Astrocyte (in vitro differentiated cells and primary cell): ENCODE data around the gene DUSP28. TPM values are rescaled to one million over a fixed set of nuclear protein-coding genes. Genes with fewer than 3 reads are reported as not detected.

Experiments
- DNase-seq: peaks from one replicate; pipeline ENCODE4 v3.0.0-alpha.2; 2010; ENCODE audit warnings: low read depth
- FAIRE-seq: peaks from 2 replicates; lab custom pipeline; 2011; peaks lifted over from hg19 to GRCh38; lab: Jason Lieb, UNC
- H2AFZ ChIP-seq: 2 replicates; pipeline ENCODE4 v1.6.0; 2012; ENCODE audit warnings: low read depth, low read length, inconsistent platforms
- H3K27ac ChIP-seq: 2 replicates; pipeline ENCODE4 v1.5.1; 2011; ENCODE audit warnings: low read depth, low read length, inconsistent platforms
- H3K27me3 ChIP-seq: 2 replicates; pipeline ENCODE4 v1.6.0; 2011; ENCODE audit warnings: low read length, inconsistent platforms; ENCODE audit not compliant: insufficient read depth
- H3K36me3 ChIP-seq: 2 replicates; pipeline ENCODE4 v1.5.1; 2011; ENCODE audit warnings: low read length, inconsistent platforms; ENCODE audit not compliant: insufficient read depth
- H3K4me1 ChIP-seq: 2 replicates; pipeline ENCODE4 v1.5.1; 2011; ENCODE audit warnings: low read length, inconsistent platforms; ENCODE audit not compliant: insufficient read depth
- H3K4me2 ChIP-seq: 2 replicates; pipeline ENCODE4 v1.6.0; 2012; ENCODE audit warnings: low read length, inconsistent platforms
- H3K4me3 ChIP-seq: 2 replicates; pipeline ENCODE4 v1.5.1; 2011; ENCODE audit warnings: low read depth, mild to moderate bottlenecking, low read length, inconsistent platforms; ENCODE audit not compliant: insufficient read depth
- H3K79me2 ChIP-seq: 2 replicates; pipeline ENCODE4 v1.6.0; 2012; ENCODE audit warnings: mild to moderate bottlenecking, low read length, inconsistent platforms; ENCODE audit not compliant: insufficient read depth
- H3K9ac ChIP-seq: 2 replicates; pipeline ENCODE4 v1.6.0; 2012; ENCODE audit warnings: mild to moderate bottlenecking, low read length, inconsistent platforms
- H3K9me3 ChIP-seq: 2 replicates; pipeline ENCODE4 v1.5.1; 2012; ENCODE audit warnings: low read depth, mild to moderate bottlenecking, low read length, inconsistent platforms; ENCODE audit not compliant: insufficient read depth
- H4K20me1 ChIP-seq: 2 replicates; pipeline ENCODE4 v1.6.0; 2012; ENCODE audit warnings: low read length, inconsistent platforms; ENCODE audit not compliant: insufficient read depth
- H3K27ac Mint-ChIP-seq: one replicate; pipeline ENCODE4 v1.8.0; 2021; ENCODE audit warnings: mild to moderate bottlenecking, mixed read lengths; ENCODE audit not compliant: unreplicated experiment
- H3K27me3 Mint-ChIP-seq: one replicate; pipeline ENCODE4 v1.8.0; 2021; ENCODE audit warnings: low read depth, mixed read lengths; ENCODE audit not compliant: unreplicated experiment
- H3K36me3 Mint-ChIP-seq: one replicate; pipeline ENCODE4 v1.8.0; 2021; ENCODE audit warnings: low read depth, mixed read lengths; ENCODE audit not compliant: unreplicated experiment
- H3K4me1 Mint-ChIP-seq: one replicate; pipeline ENCODE4 v1.8.0; 2021; ENCODE audit warnings: low read depth, mixed read lengths; ENCODE audit not compliant: unreplicated experiment
- H3K4me3 Mint-ChIP-seq: one replicate; pipeline ENCODE4 v1.8.0; 2021; ENCODE audit warnings: mild to moderate bottlenecking, moderate library complexity, mixed read lengths; ENCODE audit not compliant: unreplicated experiment
- H3K9me3 Mint-ChIP-seq: one replicate; pipeline ENCODE4 v1.8.0; 2021; ENCODE audit warnings: mild to moderate bottlenecking, mixed read lengths; ENCODE audit not compliant: unreplicated experiment
- CTCF ChIP-seq: IDR thresholded peaks from 2 replicates; pipeline ENCODE4 v1.5.1; 2011; ENCODE audit warnings: low read depth, mild to moderate bottlenecking, inconsistent platforms, low read length, moderate library complexity; ENCODE audit not compliant: insufficient read depth
- EZH2 ChIP-seq: IDR thresholded peaks from 2 replicates; pipeline ENCODE4 v1.6.1; 2012; ENCODE audit warnings: mild to moderate bottlenecking, low read length, inconsistent platforms; ENCODE audit not compliant: insufficient read depth
- total RNA-seq: library from RNA; stranded (reverse); gene quantifications from 2 replicates; pipeline ENCODE4 v1.2.1, GENCODE V29; 2021

Gene DUSP28
- total RNA-seq, 1 donor from 2014 or later: 4.1 TPM

- Histone ChIP-seq H4K20me1 (peaks cover 76% of the 10 kb centered on the region), H3K27ac (no peak overlapping the region), H3K4me2 (no peak overlapping the region), H3K9me3 (no peaks in the 10 kb centered on the region), H3K36me3 (peaks cover 4% of the 10 kb centered on the region), H3K4me3 (no peak overlapping the region), H3K9ac (no peak overlapping the region), H2AFZ (no peak overlapping the region), H3K27me3 (no peaks in the 10 kb centered on the region), H3K79me2 (peaks cover 41% of the 10 kb centered on the region), H3K4me1 (peaks cover 11% of the 10 kb centered on the region)
- H3K4me3 Mint-ChIP-seq: no peak overlapping the region
- H3K9me3 Mint-ChIP-seq: no peaks in the 10 kb centered on the region
- peaks cover 5% of the 10 kb centered on the region for H3K36me3 Mint-ChIP-seq
- no peaks in the 10 kb centered on the region for H3K27me3 Mint-ChIP-seq
- DNase-seq: no peak
- no peak for TF ChIP-seq EZH2
- no peak for TF ChIP-seq CTCF
- peaks cover 6% of the 10 kb centered on the region for H3K4me1 Mint-ChIP-seq
- no peak overlapping the region for H3K27ac Mint-ChIP-seq
- FAIRE-seq: no peak
These were observed 33.7 kb downstream of the DUSP28 start for GRCh38 chr2:240593703-240594451.

GRCh38 chr2:240594511-240595380, 34.6 kb downstream of the DUSP28 start:
- H3K27me3 ChIP-seq: no peaks in the 10 kb centered on the region
- H3K9ac ChIP-seq: no peak overlapping the region
- no peaks in the 10 kb centered on the region for H3K9me3 ChIP-seq
- H3K4me2 ChIP-seq: no peak overlapping the region
- H3K36me3 Mint-ChIP-seq: peaks cover 7% of the 10 kb centered on the region
- no peak overlapping the region for H3K27ac Mint-ChIP-seq
- H3K4me3 Mint-ChIP-seq: no peak overlapping the region
- no peak for TF ChIP-seq CTCF
- TF ChIP-seq EZH2: no peak
- no peak overlapping the region for H2AFZ ChIP-seq
- H3K4me1 ChIP-seq: peaks cover 11% of the 10 kb centered on the region
- H3K4me3 ChIP-seq: no peak overlapping the region
- peaks cover 68% of the 10 kb centered on the region for H4K20me1 ChIP-seq
- peaks cover 6% of the 10 kb centered on the region for H3K4me1 Mint-ChIP-seq
- H3K27me3 Mint-ChIP-seq: no peaks in the 10 kb centered on the region
- no peaks in the 10 kb centered on the region for H3K9me3 Mint-ChIP-seq
- no peak for DNase-seq
- peaks cover 4% of the 10 kb centered on the region for H3K36me3 ChIP-seq
- no peak overlapping the region for H3K27ac ChIP-seq
- peaks cover 33% of the 10 kb centered on the region for H3K79me2 ChIP-seq
- FAIRE-seq: no peak
